ENCODE measurements around the gene TADA3.

Gene TADA3

GRCh38 chr3:9754678-9755077 is 37.6 kb downstream of the TADA3 start:
- no peak for DNase-seq

- DNase-seq = no peak
Observed at GRCh38 chr3:9750556-9751411, 41.5 kb downstream of the TADA3 start.

- peak; percentile 87 for DNase-seq
Observed at GRCh38 chr3:9749645-9750555, 42.4 kb downstream of the TADA3 start, which contains the start of gene OGG1. TSS of gene OGG1 (plus strand) at chr3:9749952. CDS start at chr3:9750287, 335 bp downstream.

GRCh38 chr3:9749296-9749644 is 43.0 kb downstream of the TADA3 start:
- DNase-seq = no peak

GRCh38 chr3:9748031-9748430 is 44.2 kb downstream of the TADA3 start:
- DNase-seq = no peak

- no peak for DNase-seq
Observed at GRCh38 chr3:9747267-9747666, 45.0 kb downstream of the TADA3 start.

- DNase-seq = no peak
Observed at GRCh38 chr3:9746330-9746729, 45.9 kb downstream of the TADA3 start.

GRCh38 chr3:9745521-9745920 is 46.8 kb downstream of the TADA3 start:
- DNase-seq = no peak

- no peak for DNase-seq
Observed at GRCh38 chr3:9744162-9744561, 48.1 kb downstream of the TADA3 start.

- DNase-seq = no peak
Observed at GRCh38 chr3:9743548-9743947, 48.7 kb downstream of the TADA3 start.

- no peak for DNase-seq
Observed at GRCh38 chr3:9742560-9742959, 49.7 kb downstream of the TADA3 start.

- no peak for DNase-seq
Observed at GRCh38 chr3:9739181-9739580, 53.1 kb downstream of the TADA3 start.

- DNase-seq = no peak
Observed at GRCh38 chr3:9736831-9737230, 55.4 kb downstream of the TADA3 start.

GRCh38 chr3:9732740-9733115 is 59.5 kb downstream of the TADA3 start:
- DNase-seq = no peak

GRCh38 chr3:9732080-9732739 is 60.1 kb downstream of the TADA3 start:
- DNase-seq = peak; percentile 19

- DNase-seq = peak; percentile 98
Observed at GRCh38 chr3:9731206-9732079, 60.8 kb downstream of the TADA3 start, which contains the start of gene BRPF1. TSS of gene BRPF1 (plus strand) at chr3:9731735. CDS start at chr3:9734141, 2,406 bp downstream.

- DNase-seq = no peak
Observed at GRCh38 chr3:9730657-9731205, 61.5 kb downstream of the TADA3 start.
